NT2/D1 (cell line): Measurements from ENCODE around the gene WBP11.

Experiments used
- DNase-seq: peaks from one replicate; pipeline ENCODE4 v3.0.0-alpha.2; 2011; ENCODE audit warnings: low read depth, low spot score
- H3K27me3 ChIP-seq: 2 replicates; pipeline ENCODE4 v1.6.0; 2011; ENCODE audit warnings: mild to moderate bottlenecking; ENCODE audit not compliant: insufficient read length, insufficient read depth
- H3K36me3 ChIP-seq: 2 replicates; pipeline ENCODE4 v1.6.1; 2011; ENCODE audit warnings: mild to moderate bottlenecking, low read length, mixed read lengths; ENCODE audit not compliant: insufficient read depth, insufficient read length
- H3K4me1 ChIP-seq: 2 replicates; pipeline ENCODE4 v1.5.1; 2011; ENCODE audit not compliant: insufficient read depth, insufficient read length
- H3K4me3 ChIP-seq: 2 replicates; pipeline ENCODE4 v1.5.1; 2011; ENCODE audit warnings: low read depth; ENCODE audit not compliant: insufficient read length
- H3K9ac ChIP-seq: 2 replicates; pipeline ENCODE4 v1.6.0; 2011; ENCODE audit warnings: low read depth; ENCODE audit not compliant: insufficient read length
- H3K9me3 ChIP-seq: 2 replicates; pipeline ENCODE4 v1.5.1; 2011; ENCODE audit warnings: mild to moderate bottlenecking, low read length; ENCODE audit not compliant: insufficient read depth
- SUZ12 ChIP-seq: IDR thresholded peaks from 2 replicates; pipeline ENCODE4 v1.6.1; 2011; ENCODE audit not compliant: insufficient read length, insufficient read depth; ENCODE audit errors: extremely low read depth
- YY1 ChIP-seq: IDR thresholded peaks from 2 replicates; pipeline ENCODE4 v1.6.1; 2011; ENCODE audit not compliant: insufficient read length, insufficient read depth
- ZNF274 ChIP-seq: IDR thresholded peaks from 2 replicates; pipeline ENCODE4 v1.6.1; 2011; ENCODE audit warnings: mild to moderate bottlenecking, low read depth, low read length

Gene WBP11

GRCh38 chr12:14773685-14774073, 29.6 kb downstream of the WBP11 start:
- no peak for TF ChIP-seq SUZ12
- TF ChIP-seq YY1: no peak
- no peak for TF ChIP-seq ZNF274
- no peaks in the 10 kb centered on the region for H3K27me3 ChIP-seq
- H3K9me3 ChIP-seq: no peaks in the 10 kb centered on the region
- H3K36me3 ChIP-seq: no peaks in the 10 kb centered on the region
- H3K9ac ChIP-seq: peak overlapping the region; percentile 6
- H3K4me1 ChIP-seq: no peaks in the 10 kb centered on the region
- DNase-seq: no peak
- H3K4me3 ChIP-seq: peak overlapping the region; percentile 66

DNA sequence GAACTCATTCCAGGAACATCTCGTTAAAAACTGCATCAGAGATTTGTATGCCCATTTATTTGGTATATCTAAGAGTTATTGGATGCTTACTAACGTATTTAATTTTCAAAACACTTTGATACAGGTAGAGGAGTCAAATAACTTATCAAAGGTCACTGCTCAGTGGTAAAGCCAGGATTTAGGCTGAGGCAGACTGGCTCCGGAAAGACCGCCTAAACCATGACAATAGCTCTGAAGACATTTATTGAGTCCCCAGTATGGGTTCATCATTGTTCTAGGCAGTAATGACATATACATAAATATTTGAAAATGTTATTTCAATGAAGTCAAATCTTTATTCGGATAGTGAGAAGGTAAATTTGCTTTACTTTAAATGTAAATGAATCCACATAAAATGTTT, 30.3 kb downstream of the WBP11 start:
- no peak for DNase-seq

GRCh38 chr12:14771651-14772137, 31.6 kb downstream of the WBP11 start:
- no peaks in the 10 kb centered on the region for H3K27me3 ChIP-seq
- no peak for DNase-seq
- peaks cover 10% of the 10 kb centered on the region; the same call in 1 of the 2 replicates for H3K9me3 ChIP-seq
- H3K4me3 ChIP-seq: no peak overlapping the region
- no peak for TF ChIP-seq YY1
- no peak for TF ChIP-seq SUZ12
- no peak for TF ChIP-seq ZNF274
- peaks cover 9% of the 10 kb centered on the region for H3K36me3 ChIP-seq
- H3K9ac ChIP-seq: peak overlapping the region; percentile 32
- no peaks in the 10 kb centered on the region for H3K4me1 ChIP-seq

More for the DNA sequence above, 30.3 kb downstream of the WBP11 start:
- TF ChIP-seq ZNF274 (no peak), YY1 (no peak), SUZ12 (no peak)
- no peaks in the 10 kb centered on the region for H3K4me1 ChIP-seq
- H3K4me3 ChIP-seq: peak overlapping the region; percentile 66
- peak overlapping the region; percentile 6 for H3K9ac ChIP-seq
- peaks cover 1% of the 10 kb centered on the region for H3K36me3 ChIP-seq
- H3K9me3 ChIP-seq: 0 out of 2 replicates have a peak, but pooled peaks cover 2% of the 10 kb centered on the region
- no peaks in the 10 kb centered on the region for H3K27me3 ChIP-seq

DNA sequence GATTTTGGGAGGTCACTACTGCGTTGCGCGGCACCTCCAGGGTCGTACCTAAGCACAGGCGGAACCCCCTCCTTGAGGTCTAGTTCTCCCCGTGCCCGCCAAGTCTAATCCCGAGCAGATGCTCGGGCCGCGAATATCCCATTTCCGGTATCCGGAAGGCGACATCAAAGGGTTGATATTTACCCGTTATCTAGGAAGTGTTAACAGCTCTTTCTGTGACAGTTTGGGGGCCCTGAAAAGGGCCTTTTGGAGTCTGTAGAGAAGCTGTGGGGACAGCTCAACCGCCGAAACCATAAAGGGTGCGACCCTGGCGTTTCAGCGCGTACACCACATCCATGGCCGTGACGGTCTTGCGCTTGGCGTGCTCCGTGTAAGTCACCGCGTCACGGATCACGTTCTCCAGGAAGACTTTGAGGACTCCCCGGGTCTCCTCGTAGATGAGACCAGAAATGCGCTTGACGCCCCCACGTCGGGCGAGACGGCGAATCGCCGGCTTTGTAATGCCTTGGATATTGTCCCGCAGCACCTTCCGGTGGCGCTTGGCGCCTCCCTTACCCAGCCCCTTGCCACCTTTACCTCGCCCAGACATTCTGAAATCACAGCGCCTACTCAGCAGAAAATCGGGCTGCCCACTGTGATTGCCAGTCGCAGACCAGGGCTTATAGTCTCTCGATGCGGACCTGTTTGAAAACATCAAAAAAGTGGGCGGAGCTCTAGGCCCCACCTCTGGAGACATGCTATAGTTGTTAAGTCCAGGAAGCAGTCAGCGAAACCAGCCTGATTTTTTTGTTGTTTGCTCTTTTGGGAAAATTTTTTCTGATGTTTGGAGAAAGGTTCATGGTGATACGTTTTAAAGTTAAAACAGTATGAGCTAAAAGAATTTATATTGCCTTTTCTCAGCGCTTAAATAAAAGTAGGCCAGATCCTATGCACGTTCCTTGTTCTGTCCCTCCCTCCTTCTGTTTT, 32.5 kb downstream of the WBP11 start:
- TF ChIP-seq ZNF274: no peak
- TF ChIP-seq SUZ12: no peak
- no peak for TF ChIP-seq YY1

DNA sequence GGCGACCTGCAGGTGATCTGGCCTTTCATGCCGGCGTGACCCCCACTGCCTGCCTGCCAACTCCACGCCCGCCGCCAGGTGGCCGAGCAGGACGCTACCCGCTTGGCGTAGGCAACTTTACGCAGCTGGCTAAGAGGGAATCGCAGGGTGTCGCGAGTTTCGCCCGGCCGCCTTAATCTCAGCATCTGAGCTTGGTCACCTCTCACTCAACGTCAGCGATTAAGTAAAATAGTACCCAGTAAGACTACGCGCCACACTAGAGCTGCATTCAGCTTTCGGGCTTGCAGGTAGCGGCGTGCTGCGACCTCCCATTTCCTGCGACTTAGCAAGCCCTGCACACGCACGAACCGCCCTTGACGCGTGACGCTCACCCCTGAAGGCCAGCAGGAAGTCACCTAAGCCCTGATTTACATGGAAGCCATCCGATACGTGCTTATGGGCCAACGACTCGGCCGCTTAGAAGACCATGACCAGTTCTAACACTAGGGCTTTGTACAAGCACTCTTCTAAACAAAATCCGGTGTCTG, 33.2 kb downstream of the WBP11 start:
- Histone ChIP-seq H3K4me3 (peak overlapping the region; percentile 96), H3K9ac (peak overlapping the region; percentile 86), H3K9me3 (peaks cover 26% of the 10 kb centered on the region), H3K4me1 (no peaks in the 10 kb centered on the region), H3K27me3 (no peaks in the 10 kb centered on the region), H3K36me3 (peaks cover 9% of the 10 kb centered on the region)
- TF ChIP-seq YY1: peak; percentile 8
- TF ChIP-seq ZNF274: no peak
- peak; percentile 96 for DNase-seq

More for the DNA sequence above, 32.5 kb downstream of the WBP11 start:
- Histone ChIP-seq H3K36me3 (peaks cover 9% of the 10 kb centered on the region), H3K27me3 (no peaks in the 10 kb centered on the region), H3K4me1 (no peaks in the 10 kb centered on the region), H3K9me3 (peaks cover 19% of the 10 kb centered on the region), H3K4me3 (peak overlapping the region; percentile 96), H3K9ac (peak overlapping the region; percentile 86)
- peak; percentile 99 for DNase-seq

DNA sequence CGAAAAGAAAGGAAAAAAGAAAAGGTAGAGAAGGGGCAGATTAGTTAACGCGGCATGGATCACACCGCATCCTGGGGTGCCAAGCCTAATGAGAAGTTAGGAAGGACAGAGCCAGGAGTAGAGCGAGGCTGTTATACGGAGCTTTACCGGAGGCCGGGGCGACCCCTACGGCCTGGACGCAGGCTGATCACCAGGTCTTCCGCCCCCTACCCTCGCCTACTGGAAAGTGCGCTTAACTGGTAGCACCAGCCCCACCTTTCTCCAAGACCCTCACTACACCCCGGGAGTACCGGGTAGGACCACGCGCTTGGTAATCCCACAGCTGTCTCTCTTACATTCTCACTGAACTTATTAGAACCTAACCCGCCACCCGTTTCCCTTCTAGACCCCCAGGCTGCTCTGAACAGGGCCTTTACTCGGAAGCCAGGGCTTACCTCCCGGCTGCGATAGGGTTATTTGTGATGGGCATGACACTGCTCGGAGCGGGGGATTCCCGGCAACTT, 33.8 kb downstream of the WBP11 start:
- Histone ChIP-seq H3K9me3 (peaks cover 26% of the 10 kb centered on the region), H3K27me3 (no peaks in the 10 kb centered on the region), H3K9ac (peak overlapping the region; percentile 86), H3K36me3 (peaks cover 9% of the 10 kb centered on the region), H3K4me1 (no peaks in the 10 kb centered on the region), H3K4me3 (peak overlapping the region; percentile 96)
- TF ChIP-seq YY1: no peak
- no peak for TF ChIP-seq SUZ12
- TF ChIP-seq ZNF274: no peak
- peak; percentile 92 for DNase-seq
